Activated CD4-positive, alpha-beta T cell treated with anti-CD3 and anti-CD28 coated beads for 36 hours (primary cell): ENCODE results near the gene KLRB1. TPM values are rescaled to one million over a fixed set of nuclear protein-coding genes. Genes with fewer than 3 reads are reported as not detected.

Experiments
- ATAC-seq: fragments of 200-7000 bp; cut with Tn5 transposase; one replicate; pipeline ENCODE4 v1.10.0; 2021; ENCODE audit warnings: mild to moderate bottlenecking, moderate library complexity
- CTCF ChIA-PET: fragments of 350-600 bp; sonication (Branson Sonifier 250); formaldehyde crosslinking; loops from one replicate; lab custom pipeline; 2021; ENCODE audit warnings: antibody characterized with exemption; lab: Charles Lee
- POLR2A ChIA-PET: fragments of 350-600 bp; sonication (Branson Sonifier 250); formaldehyde crosslinking; loops from one replicate; lab custom pipeline; 2021; ENCODE audit warnings: antibody characterized with exemption, inconsistent platforms; lab: Charles Lee
- DNase-seq: peaks from one replicate; pipeline ENCODE4 v3.0.0-alpha.2; 2020
- H3K27ac Mint-ChIP-seq: one replicate; pipeline ENCODE4 v1.8.0; 2021; ENCODE audit warnings: mixed read lengths
- H3K27me3 Mint-ChIP-seq: one replicate; pipeline ENCODE4 v1.8.0; 2021; ENCODE audit warnings: mixed read lengths
- H3K36me3 Mint-ChIP-seq: one replicate; pipeline ENCODE4 v1.8.0; 2021; ENCODE audit warnings: low read depth, mixed read lengths
- H3K4me1 Mint-ChIP-seq: one replicate; pipeline ENCODE4 v1.8.0; 2021; ENCODE audit warnings: mixed read lengths
- H3K4me3 Mint-ChIP-seq: one replicate; pipeline ENCODE4 v1.8.0; 2021; ENCODE audit warnings: mild to moderate bottlenecking, moderate library complexity, mixed read lengths
- H3K9me3 Mint-ChIP-seq: one replicate; pipeline ENCODE4 v1.8.0; 2021; ENCODE audit warnings: low read depth, mixed read lengths
- intact Hi-C, 2 experiments: fragments of 100-400 bp; cut with DNase I in 1 of 2; cut with micrococcal nuclease in 1 of 2; formaldehyde crosslinking; loops; one replicate each; pipeline versions ENCODE4 v1.14.2 to v1.15.1; 2022 to 2024; cut with DNase I, micrococcal nuclease
- total RNA-seq, 2 experiments: library from RNA; stranded (reverse); gene quantifications; one replicate each; pipeline ENCODE4 v1.2.3, GENCODE V29; 2021

The KLRB1 gene
- total RNA-seq, 2 experiments from 2014 or later: 0.40 to 0.87 TPM

DNA sequence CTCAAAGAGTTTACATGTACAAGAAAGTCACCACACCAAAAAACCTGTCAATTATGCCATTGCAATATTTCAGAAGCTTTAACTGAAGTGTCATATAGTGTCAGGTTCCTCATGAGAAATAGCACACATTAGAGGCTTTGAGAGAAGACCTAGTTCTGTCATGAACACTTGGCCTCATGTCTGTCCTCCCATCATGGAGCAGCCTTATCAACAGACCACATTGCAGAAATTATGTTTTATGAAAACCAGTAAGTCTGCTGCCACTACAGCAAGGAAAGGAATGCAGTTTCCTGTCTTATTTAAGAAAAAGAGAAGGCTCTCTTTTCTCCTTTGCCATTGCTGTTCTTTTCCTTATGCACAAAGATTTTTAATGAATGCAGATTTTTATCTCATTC, 35.5 kb upstream of the KLRB1 start:
- Mint-ChIP-seq H3K4me3 (no peak overlapping the region), H3K4me1 (peaks cover 51% of the 10 kb centered on the region), H3K27me3 (no peaks in the 10 kb centered on the region), H3K36me3 (peaks cover 65% of the 10 kb centered on the region), H3K9me3 (peaks cover 31% of the 10 kb centered on the region), H3K27ac (peak overlapping the region; percentile 49)
- DNase-seq: no peak
- intact Hi-C loops: no loop called here
- CTCF ChIA-PET: interaction anchor here (0.5 to 1.0 kb wide), 3 partner anchors 9 to 455 kb away, joined by 3 read pairs; no protein-coding TSS in a partner anchor
- no peak for ATAC-seq
- POLR2A ChIA-PET: interaction anchor here (0.8 to 1.0 kb wide), 2 partner anchors 28 to 74 kb away, joined by 3 read pairs; no protein-coding TSS in a partner anchor

DNA sequence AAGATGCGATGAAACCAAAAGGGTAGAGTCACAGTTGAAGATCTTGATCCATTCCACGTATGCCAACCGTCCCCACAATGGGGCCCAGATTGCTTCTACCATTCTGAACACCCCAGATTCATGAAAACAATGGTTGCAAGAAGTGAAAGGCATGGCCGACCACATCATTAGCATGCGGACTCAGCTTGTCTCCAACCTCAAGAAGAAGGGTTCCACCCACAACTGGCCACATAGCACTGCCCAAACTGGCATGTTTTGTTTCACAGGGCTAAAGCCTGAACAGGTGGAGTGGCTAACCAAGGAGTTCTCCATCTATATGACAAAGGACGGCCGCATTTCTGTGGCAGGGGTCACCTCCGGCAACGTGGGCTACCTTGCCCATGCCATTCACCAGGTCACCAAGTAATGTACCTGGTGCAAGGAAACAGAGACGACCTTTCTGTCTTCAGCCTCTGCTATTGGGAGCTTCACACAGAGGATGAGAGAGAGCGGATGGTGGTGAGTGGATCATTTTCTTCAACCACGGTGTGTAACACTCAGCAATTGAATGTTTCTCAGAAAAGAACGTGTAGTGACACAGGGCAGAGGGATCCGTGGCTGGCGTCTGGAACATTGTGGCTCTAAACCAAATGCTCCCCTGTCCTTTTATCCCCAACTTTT, 35.0 kb upstream of the KLRB1 start:
- Mint-ChIP-seq H3K4me3 (no peak overlapping the region), H3K36me3 (peaks cover 67% of the 10 kb centered on the region), H3K4me1 (peaks cover 54% of the 10 kb centered on the region), H3K27ac (peak overlapping the region; percentile 49), H3K27me3 (no peaks in the 10 kb centered on the region), H3K9me3 (peaks cover 31% of the 10 kb centered on the region)
- intact Hi-C loops: no loop called here
- POLR2A ChIA-PET: interaction anchor here (0.8 to 1.0 kb wide), 2 partner anchors 28 to 75 kb away, joined by 3 read pairs; no protein-coding TSS in a partner anchor
- CTCF ChIA-PET: interaction anchor here (0.5 to 1.1 kb wide), 5 partner anchors 8 to 454 kb away, joined by 3 read pairs; no protein-coding TSS in a partner anchor
- no peak for ATAC-seq
- DNase-seq: no peak

DNA sequence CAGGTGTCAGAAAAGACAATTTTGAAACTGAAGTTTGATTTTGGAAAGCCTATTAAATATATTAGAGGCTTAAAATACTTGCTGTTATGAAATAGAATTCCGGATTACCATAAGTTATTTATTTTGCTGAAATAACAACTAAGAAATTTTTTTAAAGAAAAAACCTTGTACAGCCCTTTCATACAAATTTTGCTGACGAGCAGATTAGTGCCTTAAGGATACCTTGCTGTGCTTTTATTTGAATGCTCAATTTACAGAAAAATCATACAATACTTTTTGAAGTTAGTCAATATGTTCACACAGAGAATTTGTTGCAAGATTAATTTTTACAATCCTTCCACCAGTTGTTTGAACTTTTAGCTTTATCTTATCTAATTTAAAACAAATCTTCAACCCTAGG, 32.3 kb upstream of the KLRB1 start:
- Mint-ChIP-seq H3K27ac (no peak overlapping the region), H3K27me3 (no peaks in the 10 kb centered on the region), H3K9me3 (peaks cover 23% of the 10 kb centered on the region), H3K4me3 (no peak overlapping the region), H3K36me3 (peaks cover 67% of the 10 kb centered on the region), H3K4me1 (peaks cover 56% of the 10 kb centered on the region)
- DNase-seq (no peak), ATAC-seq (no peak)
- intact Hi-C loops: no loop called here
- CTCF ChIA-PET: interaction anchor here (1.1 kb wide), 1 partner anchor 8 kb away, joined by 3 read pairs; no protein-coding TSS in a partner anchor
- POLR2A ChIA-PET: no interaction called here

DNA sequence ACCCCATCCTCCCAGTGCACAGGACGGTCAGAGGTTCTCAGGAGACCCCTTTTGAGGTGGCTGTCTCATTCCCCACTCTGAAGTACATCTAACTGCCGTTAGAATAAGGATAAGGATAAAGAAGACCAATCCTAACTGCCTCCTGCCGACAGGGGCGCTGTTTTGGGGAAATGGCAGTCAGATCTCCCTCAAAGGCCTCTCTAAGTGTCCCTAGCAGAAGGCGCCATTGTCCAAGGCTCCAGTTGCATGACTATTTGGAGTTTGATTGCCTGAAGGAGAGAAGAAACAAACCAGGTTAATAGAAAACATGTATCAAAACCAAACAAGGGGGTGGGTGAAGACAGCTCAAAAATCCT, 29.1 kb upstream of the KLRB1 start:
- intact Hi-C loops: loop anchor here (5.0 to 10.0 kb wide), 3 partner anchors 40 to 508 kb away; no protein-coding TSS in a partner anchor
- Mint-ChIP-seq H3K27ac (peak overlapping the region; percentile 10), H3K4me3 (no peak overlapping the region), H3K9me3 (peaks cover 16% of the 10 kb centered on the region), H3K4me1 (peaks cover 43% of the 10 kb centered on the region), H3K36me3 (peaks cover 48% of the 10 kb centered on the region), H3K27me3 (no peaks in the 10 kb centered on the region)
- CTCF ChIA-PET: interaction anchor here (0.7 to 5.8 kb wide), 5 partner anchors 12 to 114 kb away, joined by 3 to 53 read pairs (median 4); no protein-coding TSS in a partner anchor
- no peak for ATAC-seq
- POLR2A ChIA-PET: interaction anchor here (0.6 kb wide), 1 partner anchor 28 kb away, joined by 3 read pairs; no protein-coding TSS in a partner anchor
- no peak for DNase-seq

DNA sequence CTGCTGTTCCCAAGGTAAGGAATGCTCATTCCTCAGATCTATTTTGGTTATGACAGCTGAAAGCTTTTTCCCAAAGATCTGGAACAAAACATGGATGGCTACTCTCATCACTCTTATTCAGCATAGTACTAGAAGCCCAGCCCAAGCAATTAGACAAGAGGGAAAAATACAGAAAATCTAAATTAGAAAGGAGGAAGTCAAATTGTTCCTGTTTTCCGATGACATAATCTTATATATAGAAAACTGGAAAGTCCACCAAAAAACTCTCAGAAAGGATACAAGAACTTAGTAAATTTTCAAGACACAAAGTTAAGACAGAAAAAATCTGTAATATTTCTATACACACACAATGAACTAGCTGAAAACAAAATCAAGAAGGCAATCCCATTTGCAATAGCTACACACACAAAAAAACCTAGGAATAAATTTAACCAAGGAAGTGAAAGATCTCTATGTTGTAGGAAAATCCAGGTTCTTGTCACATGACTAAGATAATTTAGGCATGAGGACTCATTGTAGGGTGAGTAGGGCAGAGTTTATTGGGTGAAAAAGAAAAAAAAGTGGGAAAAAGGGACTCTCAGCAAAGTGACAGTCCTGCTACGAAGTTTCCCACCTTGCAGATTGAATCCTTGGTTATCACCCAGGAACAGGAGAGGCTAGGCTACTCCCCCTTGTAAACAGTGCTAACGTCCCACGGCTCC, 28.6 kb upstream of the KLRB1 start:
- intact Hi-C loops: loop anchor here (5.0 to 10.0 kb wide), 3 partner anchors 41 to 509 kb away; no protein-coding TSS in a partner anchor
- POLR2A ChIA-PET: interaction anchor here (0.6 kb wide), 1 partner anchor 29 kb away, joined by 3 read pairs; no protein-coding TSS in a partner anchor
- no peaks in the 10 kb centered on the region for H3K27me3 Mint-ChIP-seq

DNA sequence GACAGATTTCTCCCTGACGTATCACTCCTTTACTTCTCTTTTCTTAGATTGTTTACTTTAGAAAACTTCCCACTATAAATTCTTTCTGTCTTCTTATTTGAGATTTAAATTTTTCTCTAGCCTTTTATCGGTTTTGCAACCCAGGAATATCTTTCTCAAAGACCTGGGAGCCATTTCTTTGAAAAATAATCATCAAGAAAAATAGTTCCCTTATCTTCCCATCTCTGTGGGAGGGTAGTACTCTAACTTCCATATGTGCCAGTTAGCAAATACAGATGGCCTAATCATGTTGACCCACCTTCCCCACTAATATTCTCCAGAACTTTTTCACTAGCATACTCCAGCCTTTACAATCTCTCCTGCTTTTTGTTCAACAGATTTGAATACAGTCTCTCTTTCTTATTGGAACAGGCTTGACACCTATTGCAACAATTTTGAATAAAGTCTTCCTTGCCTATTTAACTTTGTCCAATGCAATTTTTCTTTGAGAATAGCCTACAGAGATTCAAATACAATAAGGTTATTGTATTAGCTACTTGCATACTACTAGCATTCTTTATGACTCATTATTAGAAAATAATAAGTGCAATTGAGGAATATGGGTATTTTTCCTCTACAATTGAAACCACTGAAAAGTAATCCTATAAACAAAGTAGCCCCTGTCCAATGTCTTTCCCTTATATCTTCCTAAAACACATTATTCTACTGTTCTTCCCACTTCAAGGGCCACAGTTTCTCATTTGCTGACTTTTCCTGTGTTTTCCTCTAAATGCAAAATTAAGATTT, 27.4 kb upstream of the KLRB1 start:
- POLR2A ChIA-PET: no interaction called here
- Mint-ChIP-seq H3K27ac (peak overlapping the region; percentile 17), H3K4me3 (no peak overlapping the region), H3K4me1 (peaks cover 43% of the 10 kb centered on the region), H3K9me3 (peaks cover 4% of the 10 kb centered on the region), H3K27me3 (no peaks in the 10 kb centered on the region), H3K36me3 (peaks cover 33% of the 10 kb centered on the region)
- CTCF ChIA-PET: interaction anchor here (0.6 to 5.8 kb wide), 30 partner anchors 8 to 571 kb away, joined by 3 to 53 read pairs (median 5); partner anchors contain the start of gene CLEC2D
- intact Hi-C loops: loop anchor here (1.0 to 10.0 kb wide), 8 partner anchors 13 to 510 kb away; partner anchors contain the start of gene CLECL1 (in 1 of the 2)
- ATAC-seq (no peak), DNase-seq (no peak)

More for the DNA sequence above, 28.6 kb upstream of the KLRB1 start:
- ATAC-seq (no peak), DNase-seq (no peak)
- H3K36me3 Mint-ChIP-seq: peaks cover 43% of the 10 kb centered on the region
- CTCF ChIA-PET: interaction anchor here (0.6 to 5.8 kb wide), 8 partner anchors 11 to 163 kb away, joined by 3 to 53 read pairs (median 4); partner anchors contain the start of gene CLEC2D
- H3K4me1 Mint-ChIP-seq: peaks cover 43% of the 10 kb centered on the region
- peak overlapping the region; percentile 10 for H3K27ac Mint-ChIP-seq
- peaks cover 12% of the 10 kb centered on the region for H3K9me3 Mint-ChIP-seq
- no peak overlapping the region for H3K4me3 Mint-ChIP-seq

DNA sequence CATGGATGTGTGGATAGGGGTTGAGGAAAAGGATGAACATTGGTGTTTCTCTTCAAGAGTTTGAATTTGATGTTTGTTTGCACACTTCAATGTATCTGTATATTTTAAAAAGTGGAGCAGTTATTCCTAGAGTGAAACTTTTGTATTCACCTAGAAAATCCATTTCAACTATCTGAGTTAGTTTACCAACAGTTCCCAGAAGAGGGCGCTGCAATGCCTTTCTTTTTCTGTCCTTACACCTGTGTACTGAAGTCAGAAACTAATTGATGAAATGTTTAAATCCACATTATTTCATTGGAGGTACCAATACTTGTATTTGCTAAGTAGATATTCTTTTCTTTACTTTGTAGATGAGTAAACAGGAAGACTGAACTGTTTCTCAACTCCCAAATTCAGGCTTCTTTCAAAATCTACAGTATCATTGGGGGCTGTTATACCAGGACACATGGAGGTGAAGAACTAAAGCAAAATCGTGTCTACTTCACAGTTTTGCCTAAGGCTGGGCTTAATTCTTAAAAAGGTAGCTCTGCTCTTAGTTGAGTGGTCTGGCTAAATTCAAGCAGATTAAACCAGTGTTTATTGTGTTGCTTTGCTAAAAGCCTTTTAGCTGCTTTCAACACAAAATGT, 26.6 kb upstream of the KLRB1 start:
- CTCF ChIA-PET: interaction anchor here (0.7 to 5.8 kb wide), 40 partner anchors 9 to 571 kb away, joined by 3 to 53 read pairs (median 5); partner anchors contain the start of gene CLEC2D
- POLR2A ChIA-PET: no interaction called here
- intact Hi-C loops: loop anchor here (1.0 to 10.0 kb wide), 6 partner anchors 14 to 511 kb away; partner anchors contain the start of gene CLECL1 (in 1 of the 2)
- no peak overlapping the region for H3K4me3 Mint-ChIP-seq
- H3K9me3 Mint-ChIP-seq: peaks cover under 1% of the 10 kb centered on the region
- peaks cover 28% of the 10 kb centered on the region for H3K36me3 Mint-ChIP-seq
- H3K27me3 Mint-ChIP-seq: no peaks in the 10 kb centered on the region
- H3K4me1 Mint-ChIP-seq: peaks cover 43% of the 10 kb centered on the region
- DNase-seq (peak; percentile 88), ATAC-seq (peak; percentile 85)
- peak overlapping the region; percentile 82 for H3K27ac Mint-ChIP-seq

DNA sequence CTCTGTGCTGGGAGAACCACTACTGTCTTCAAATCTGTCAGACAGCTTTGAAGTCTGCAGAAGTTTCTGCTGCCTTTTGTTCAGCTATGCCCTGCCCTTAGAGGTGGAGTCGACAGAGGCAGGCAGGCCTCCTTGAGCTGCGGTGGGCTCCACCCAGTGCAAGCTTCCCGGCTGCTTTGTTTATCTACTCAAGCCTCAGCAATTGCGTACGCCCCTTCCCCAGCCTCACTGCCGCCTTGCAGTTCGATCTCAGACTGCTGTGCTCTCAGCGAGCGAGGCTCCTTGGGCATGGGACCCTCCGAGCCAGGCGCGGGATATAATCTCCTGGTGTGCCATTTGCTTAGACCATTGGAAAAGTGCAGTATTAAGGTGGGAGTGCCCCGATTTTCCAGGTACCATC, 25.1 kb upstream of the KLRB1 start:
- POLR2A ChIA-PET: interaction anchor here (0.6 kb wide), 1 partner anchor 37 kb away, joined by 6 read pairs; the partner anchor contains the start of gene CLEC2D
- Mint-ChIP-seq H3K27me3 (no peaks in the 10 kb centered on the region), H3K9me3 (no peaks in the 10 kb centered on the region), H3K4me1 (peaks cover 40% of the 10 kb centered on the region), H3K36me3 (peaks cover 23% of the 10 kb centered on the region), H3K27ac (no peak overlapping the region), H3K4me3 (no peak overlapping the region)
- no peak for ATAC-seq
- CTCF ChIA-PET: interaction anchor here (0.6 to 5.8 kb wide), 27 partner anchors 7 to 1945 kb away, joined by 3 to 53 read pairs (median 4); partner anchors contain the start of gene CLEC2D
- intact Hi-C loops: loop anchor here in 1 of 2 experiments (10.0 kb wide), 1 partner anchor 512 kb away; no protein-coding TSS in a partner anchor
- DNase-seq: no peak

DNA sequence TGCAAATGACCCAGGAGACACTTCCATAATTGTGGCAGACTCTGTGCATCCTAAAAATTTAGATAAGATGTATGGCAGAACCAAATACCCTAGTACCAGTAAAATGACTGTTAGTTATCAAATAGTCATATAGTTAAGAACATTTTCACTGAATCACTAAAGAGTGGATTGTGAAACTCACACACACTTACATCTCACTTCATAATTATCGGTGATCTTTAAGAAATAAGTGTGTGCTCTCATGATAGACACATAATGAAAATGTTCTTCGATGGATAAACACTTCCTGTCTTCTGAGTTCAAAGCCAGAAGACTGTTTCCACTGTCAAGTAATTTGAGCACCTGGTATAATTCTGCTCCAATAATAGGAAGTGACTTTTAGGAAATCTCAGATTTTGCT, 19.1 kb upstream of the KLRB1 start:
- Mint-ChIP-seq H3K36me3 (peaks cover 42% of the 10 kb centered on the region), H3K4me3 (no peak overlapping the region), H3K4me1 (peaks cover 14% of the 10 kb centered on the region), H3K9me3 (peaks cover 7% of the 10 kb centered on the region), H3K27ac (no peak overlapping the region), H3K27me3 (no peaks in the 10 kb centered on the region)
- ATAC-seq (peak; percentile 80), DNase-seq (no peak)
- ChIA-PET POLR2A (no interaction called here), CTCF (interaction anchor here (0.5 kb wide), 1 partner anchor 18 kb away, joined by 3 read pairs; no protein-coding TSS in a partner anchor)
- intact Hi-C loops: no loop called here

DNA sequence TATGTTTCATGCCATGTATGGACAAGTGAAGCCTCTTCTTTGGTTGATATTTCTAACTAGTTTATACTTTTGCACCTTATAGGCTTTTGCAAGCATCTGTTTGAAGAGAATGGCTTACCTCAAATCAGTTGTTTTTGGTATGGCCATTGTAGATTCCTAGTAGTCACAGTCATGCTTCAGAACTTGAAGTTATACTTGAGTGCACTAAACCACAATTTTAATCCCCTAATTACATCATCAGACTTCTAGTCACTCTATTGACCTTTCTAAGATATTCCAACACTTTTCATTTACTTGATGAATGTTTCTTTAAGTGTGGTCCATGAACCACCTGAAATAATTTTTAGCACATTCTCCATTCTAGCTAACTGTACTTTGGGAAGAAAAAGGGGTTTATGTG, 18.6 kb upstream of the KLRB1 start:
- ATAC-seq (peak; percentile 36), DNase-seq (no peak)
- peaks cover 42% of the 10 kb centered on the region for H3K36me3 Mint-ChIP-seq
- H3K27ac Mint-ChIP-seq: no peak overlapping the region
- ChIA-PET POLR2A (no interaction called here), CTCF (interaction anchor here (0.6 to 1.9 kb wide), 4 partner anchors 9 to 1496 kb away, joined by 3 to 7 read pairs (median 4); no protein-coding TSS in a partner anchor)
- H3K9me3 Mint-ChIP-seq: peaks cover 8% of the 10 kb centered on the region
- no peaks in the 10 kb centered on the region for H3K27me3 Mint-ChIP-seq
- no peak overlapping the region for H3K4me3 Mint-ChIP-seq
- intact Hi-C loops: no loop called here
- peaks cover 14% of the 10 kb centered on the region for H3K4me1 Mint-ChIP-seq
